ENCODE results near the gene PLEK. TPM values are rescaled to one million over a fixed set of nuclear protein-coding genes. Genes with fewer than 3 reads are reported as not detected.
A peak's percentile ranks its signal among the peaks of the same experiment; 100 is the strongest.

Gene PLEK
- total and polyA plus RNA-seq, 10 of the 15 experiments (the other 5 are each of a cell fraction or from before 2014, with no cell fraction given) = 229 to 804 (median 362) TPM

GRCh38 chr2:68417926-68418325 lies 52.8 kb downstream of the PLEK start:
- H3K4me3 ChIP-seq = no peak overlapping the region
- no TSS peak for BruUV-seq (replicated peaks)
- no peaks in the 10 kb centered on the region for H4K20me1 ChIP-seq (ENCODE audit: control insufficient read depth, insufficient read depth)
- POLR2A ChIA-PET = interaction anchor here (0.8 to 10.7 kb wide), 3 partner anchors 9 to 28 kb away, joined by 3 to 70 read pairs (median 4); no protein-coding TSS in a partner anchor
- H3K27ac ChIP-seq (ENCODE audit: control insufficient read depth, insufficient read depth) = no peak overlapping the region
- intact Hi-C loops (cut with micrococcal nuclease; ENCODE audit: unreplicated experiment) = no loop called here
- peaks cover 27% of the 10 kb centered on the region for H3K4me1 ChIP-seq (ENCODE audit: control insufficient read depth, insufficient read depth, low read length)
- H3K27me3 ChIP-seq (replicated peaks in 1 of 2; ENCODE audit: control insufficient read depth in 2 of 2, insufficient read depth in 2 of 2, low read length in 1 of 2) = no peaks in the 10 kb centered on the region; a peak in 1 of 4 replicates
- RAD21 ChIA-PET (ENCODE audit: unreplicated experiment) = interaction anchor here (0.8 to 9.8 kb wide), 8 partner anchors 9 to 166 kb away, joined by 3 to 147 read pairs (median 3); no protein-coding TSS in a partner anchor
- DNase-seq (ENCODE audit: low read depth, low spot score) (no peak), FAIRE-seq (no peak), ATAC-seq (peak; percentile 63)
- H3K4me2 ChIP-seq (ENCODE audit: control insufficient read depth, insufficient read depth) = peak overlapping the region; percentile 13; the same call in 1 of the 2 replicates
- in situ Hi-C loops (cut with MboI) = no loop called here
- WGBS (ENCODE audit: insufficient coverage, insufficient replicate concordance, low lambda C conversion rate, missing lambda C conversion rate) = 0% methylated on average over 1 of the region's 1 CpG
- H3K79me2 ChIP-seq (ENCODE audit: control insufficient read depth, insufficient read depth, low read length) = no peaks in the 10 kb centered on the region
- H3K9ac ChIP-seq (ENCODE audit: control insufficient read depth, insufficient read depth, low read length) = no peak overlapping the region
- peaks cover 2% of the 10 kb centered on the region; the same call in 1 of the 3 replicates for H3K9me3 ChIP-seq (replicated peaks; ENCODE audit: control insufficient read depth, insufficient read depth, low read length)
- SMC1A ChIA-PET (ENCODE audit: uncharacterized antibody, unreplicated experiment) = interaction anchor here (1.2 to 11.3 kb wide), 6 partner anchors 10 to 46 kb away, joined by 3 to 207 read pairs (median 75); no protein-coding TSS in a partner anchor
- H2AFZ ChIP-seq (ENCODE audit: control insufficient read depth, low read depth, low read length) = no peak overlapping the region; the same call in 1 of the 2 replicates
- H3K36me3 ChIP-seq (ENCODE audit: control insufficient read depth in 2 of 2, insufficient read depth in 2 of 2, low read length in 1 of 2) = no peaks in the 10 kb centered on the region
- CTCF ChIA-PET = interaction anchor here (0.7 to 9.7 kb wide), 8 partner anchors 11 to 60 kb away, joined by 3 to 87 read pairs (median 4); no protein-coding TSS in a partner anchor
- TF ChIP-seq SIX5 (IDR thresholded peaks at IDR 0.05; ENCODE audit: low read depth, low read length, severe bottlenecking) (no peak), JUND (IDR thresholded peaks at IDR 0.05; ENCODE audit: low read depth, low read length) (no peak), RUNX3 (IDR thresholded peaks at IDR 0.05; ENCODE audit: low read length) (0 out of 2 replicates have a peak, but pooled peaks have one; percentile 10), WRNIP1 (IDR thresholded peaks at IDR 0.05; ENCODE audit: borderline replicate concordance, low read depth, low read length) (no peak), MEF2B (IDR thresholded peaks at IDR 0.05; ENCODE audit: partially characterized antibody, poor library complexity, severe bottlenecking) (no peak), MXI1 (IDR thresholded peaks at IDR 0.05; ENCODE audit: low read depth, low read length) (no peak), PRDM15 (CRISPR knock-in tag; IDR thresholded peaks at IDR 0.05) (no peak), CTCF (IDR thresholded peaks at IDR 0.05 in 2 of 3, conservative IDR thresholded peaks at IDR 0.05 in 1 of 3; ENCODE audit: control insufficient read depth in 2 of 3, extremely low read depth in 1 of 3, insufficient read depth in 1 of 3, low read depth in 3 of 3, low read length in 3 of 3) (no peak), FOXK2 (IDR thresholded peaks at IDR 0.05) (no peak), RAD51 (IDR thresholded peaks at IDR 0.05) (no peak), PAX5 (IDR thresholded peaks at IDR 0.05; ENCODE audit: borderline replicate concordance, low read depth, low read length) (no peak), ATF3 (IDR thresholded peaks at IDR 0.05; ENCODE audit: borderline replicate concordance, extremely low read depth, low read depth, low read length) (no peak), DPF2 (IDR thresholded peaks at IDR 0.05) (no peak), PKNOX1 (IDR thresholded peaks at IDR 0.05) (peak; percentile 49; the same call in 1 of the 2 replicates), NR2F1 (conservative IDR thresholded peaks at IDR 0.05) (0 out of 2 replicates have a peak, but pooled peaks have one; percentile 8), SPI1 (IDR thresholded peaks at IDR 0.05; ENCODE audit: borderline replicate concordance, insufficient read depth, low read depth, low read length) (no peak), JUNB (IDR thresholded peaks at IDR 0.05) (no peak), GABPA (IDR thresholded peaks at IDR 0.05; ENCODE audit: low read depth) (no peak)

Measured in GM12878 (cell line).